ENCODE results near the gene SIAH1. TPM values are rescaled to one million over a fixed set of nuclear protein-coding genes. Genes with fewer than 3 reads are reported as not detected.
A peak's percentile ranks its signal among the peaks of the same experiment; 100 is the strongest.

SIAH1 gene
- total RNA-seq, 4 donors from 2014 or later, result 15.1 to 45.9 (median 27.8) TPM

- 86 to 91% methylated on average over 2 of the region's 2 CpGs for WGBS, 2 donors (ENCODE audit: low coverage in 1 of 2)
- Histone ChIP-seq H3K27ac (no peak overlapping the region), H3K4me1 (peaks cover 0 to 26% (median 6%) of the 10 kb centered on the region in 4 donors), H3K9me3 (no peaks in the 10 kb centered on the region), H3K27me3 (no peaks in the 10 kb centered on the region), H3K36me3 (no peaks in the 10 kb centered on the region), H3K4me3 (no peak overlapping the region)
- TF ChIP-seq CTCF (IDR thresholded peaks at IDR 0.05), result no peak
- no peak for TF ChIP-seq POLR2AphosphoS5 (IDR thresholded peaks at IDR 0.05)
- no peak for TF ChIP-seq EP300 (IDR thresholded peaks at IDR 0.05; ENCODE audit: low read depth)
- no peak for TF ChIP-seq POLR2A (IDR thresholded peaks at IDR 0.05)
- in situ Hi-C loops (cut with MboI; ENCODE audit: low pct_ligation_motif_present in 1 of 4, low pct_unique_long_range_greater_than_20kb in 1 of 4, low sequenced_read_pairs in 3 of 4) (no loop called here), intact Hi-C loops (cut with DNase I; ENCODE audit: low total_unique reads) (no loop called here)
- DNase-seq, result no peak
Observed at GRCh38 chr16:48321317-48322036, 63.7 kb downstream of the SIAH1 start.

GRCh38 chr16:48318630-48319029 lies 66.6 kb downstream of the SIAH1 start:
- 61% methylated on average over 2 to 4 of the region's 4 CpGs for WGBS, 2 donors (ENCODE audit: low coverage in 1 of 2)
- TF ChIP-seq POLR2A (IDR thresholded peaks at IDR 0.05) (no peak), CTCF (IDR thresholded peaks at IDR 0.05) (no peak), POLR2AphosphoS5 (IDR thresholded peaks at IDR 0.05) (no peak), EP300 (IDR thresholded peaks at IDR 0.05; ENCODE audit: low read depth) (no peak)
- intact Hi-C loops (cut with DNase I; ENCODE audit: low total_unique reads), result no loop called here
- Histone ChIP-seq H3K27me3 (no peaks in the 10 kb centered on the region), H3K4me1 (peaks cover 0 to 26% (median 6%) of the 10 kb centered on the region in 4 donors), H3K4me3 (no peak overlapping the region), H3K9me3 (no peaks in the 10 kb centered on the region), H3K27ac (peak overlapping the region in 1 of 4 donors; percentile 19), H3K36me3 (peaks cover 0 to 2% (median 0%) of the 10 kb centered on the region in 4 donors)
- in situ Hi-C loops (cut with MboI; ENCODE audit: low pct_ligation_motif_present in 1 of 4, low pct_unique_long_range_greater_than_20kb in 1 of 4, low sequenced_read_pairs in 3 of 4), result no loop called here
- peak; percentile 10 for DNase-seq

- 54 to 71% methylated on average over 2 of the region's 2 CpGs for WGBS, 2 donors (ENCODE audit: low coverage in 1 of 2)
- DNase-seq, result no peak
- H3K9me3 ChIP-seq, result no peaks in the 10 kb centered on the region
Observed at GRCh38 chr16:48317614-48318315, 67.4 kb downstream of the SIAH1 start.

More at GRCh38 chr16:48317614-48318315, 67.4 kb downstream of the SIAH1 start:
- Histone ChIP-seq H3K27me3 (no peaks in the 10 kb centered on the region), H3K36me3 (peaks cover 0 to 8% (median 0%) of the 10 kb centered on the region in 4 donors), H3K4me3 (no peak overlapping the region), H3K4me1 (peaks cover 0 to 26% (median 6%) of the 10 kb centered on the region in 4 donors), H3K27ac (no peak overlapping the region)
- in situ Hi-C loops (cut with MboI; ENCODE audit: low pct_ligation_motif_present in 1 of 4, low pct_unique_long_range_greater_than_20kb in 1 of 4, low sequenced_read_pairs in 3 of 4), result no loop called here
- no peak for TF ChIP-seq POLR2AphosphoS5 (IDR thresholded peaks at IDR 0.05)
- peak in 1 of 5 experiments; percentile 6 for TF ChIP-seq CTCF (IDR thresholded peaks at IDR 0.05)
- TF ChIP-seq EP300 (IDR thresholded peaks at IDR 0.05; ENCODE audit: low read depth), result no peak
- intact Hi-C loops (cut with DNase I; ENCODE audit: low total_unique reads), result no loop called here

Measured in transverse colon (tissue), 4 donors.